HepG2 (cell line): ENCODE data around the gene C1QTNF9.

Source experiments
- CENPT ChIP-seq: sonication (generic); formaldehyde crosslinking; IDR thresholded peaks from 2 replicates; pipeline ENCODE4 v1.8.0; 2022; ENCODE audit warnings: low read depth, mild to moderate bottlenecking, moderate library complexity, missing genetic modification reagents
- GABPA ChIP-seq, 2 experiments: IDR thresholded peaks; 2 replicates each; pipeline ENCODE4 v1.6.1; 2011 to 2016; ENCODE audit warnings: low read depth in 2 of 2, low read length in 1 of 2, missing biosample characterization in 1 of 2, missing genetic modification characterization in 1 of 2
- POLR2AphosphoS5 ChIP-seq: IDR thresholded peaks from 2 replicates; pipeline ENCODE4 v1.6.1; 2012; ENCODE audit warnings: low read depth, low read length
- RFX5 ChIP-seq: IDR thresholded peaks from 2 replicates; pipeline ENCODE4 v1.6.1; 2011; ENCODE audit warnings: low read depth, low read length, improper control_type of control experiment
- SSRP1 ChIP-seq: IDR thresholded peaks from 2 replicates; pipeline ENCODE4 v1.6.1; 2016; ENCODE audit warnings: control low read depth

GRCh38 chr13:24271601-24272451, 37.6 kb upstream of the C1QTNF9 start:
- TF ChIP-seq RFX5 (no peak), SSRP1 (CRISPR knock-in tag) (no peak), POLR2AphosphoS5 (peak; percentile 27; the same call in 1 of the 2 replicates), CENPT (CRISPR knock-in tag) (no peak), GABPA (IDR thresholded peaks at IDR 0.05; ENCODE audit: low read depth, low read length) (no peak), GABPA (CRISPR knock-in tag; IDR thresholded peaks at IDR 0.05; ENCODE audit: low read depth) (0 out of 2 replicates have a peak, but pooled peaks have one; percentile 19)
